HepG2 (cell line): ENCODE results near the gene GFRA4. TPM values are rescaled to one million over a fixed set of nuclear protein-coding genes. Genes with fewer than 3 reads are reported as not detected.

Experiments used
- AKAP8 ChIP-seq: sonication (generic); formaldehyde crosslinking; IDR thresholded peaks from 2 replicates; pipeline ENCODE4 v1.5.1; 2020; ENCODE audit warnings: mild to moderate bottlenecking, missing genetic modification reagents
- ARNT2 ChIP-seq: sonication (generic); formaldehyde crosslinking; IDR thresholded peaks from 2 replicates; pipeline ENCODE4 v1.8.0; 2022; ENCODE audit warnings: mild to moderate bottlenecking, low read depth, missing genetic modification reagents, moderate library complexity
- CBFB ChIP-seq: sonication (generic); formaldehyde crosslinking; IDR thresholded peaks from 2 replicates; pipeline ENCODE4 v1.4.0; 2020; ENCODE audit warnings: missing genetic modification reagents
- CBX1 ChIP-seq: IDR thresholded peaks from one replicate; pipeline ENCODE4 v1.6.1; 2016; ENCODE audit warnings: antibody characterized with exemption, low read depth
- FOSL2 ChIP-seq: sonication (generic); formaldehyde crosslinking; IDR thresholded peaks from 2 replicates; pipeline ENCODE4 v1.4.0; 2020; ENCODE audit warnings: missing genetic modification reagents
- GPBP1L1 ChIP-seq: sonication (generic); formaldehyde crosslinking; IDR thresholded peaks from 2 replicates; pipeline ENCODE4 v1.5.0; 2020; ENCODE audit warnings: mild to moderate bottlenecking, missing genetic modification reagents
- HNF1B ChIP-seq: sonication (generic); formaldehyde crosslinking; IDR thresholded peaks from 2 replicates; pipeline ENCODE4 v1.5.1; 2020; ENCODE audit warnings: mild to moderate bottlenecking, moderate library complexity, missing genetic modification reagents
- JDP2 ChIP-seq: sonication (generic); formaldehyde crosslinking; IDR thresholded peaks from 2 replicates; pipeline ENCODE4 v1.8.1; 2022; ENCODE audit warnings: missing genetic modification reagents, borderline replicate concordance
- KLF6 ChIP-seq: IDR thresholded peaks from 2 replicates; pipeline ENCODE4 v1.8.0; 2016; ENCODE audit warnings: missing biosample characterization, missing genetic modification reagents
- NCOA2 ChIP-seq: sonication (generic); formaldehyde crosslinking; IDR thresholded peaks from 2 replicates; pipeline ENCODE4 v1.8.0; 2022; ENCODE audit warnings: inconsistent platforms
- POLR2AphosphoS2 ChIP-seq: IDR thresholded peaks from 2 replicates; pipeline ENCODE4 v1.6.1; 2011; ENCODE audit warnings: low read depth, low read length, improper control_type of control experiment
- RAD21 ChIP-seq: fragments of 450-650 bp; formaldehyde crosslinking; IDR thresholded peaks from 2 replicates; pipeline ENCODE4 v1.5.0; 2020; ENCODE audit warnings: mild to moderate bottlenecking
- REPIN1 ChIP-seq: sonication (generic); formaldehyde crosslinking; IDR thresholded peaks from 2 replicates; pipeline ENCODE4 v1.8.0; 2022; ENCODE audit warnings: missing genetic modification reagents, low read depth, mild to moderate bottlenecking, borderline replicate concordance
- SIX4 ChIP-seq: sonication (generic); formaldehyde crosslinking; IDR thresholded peaks from 2 replicates; pipeline ENCODE4 v1.4.0; 2020; ENCODE audit warnings: missing genetic modification reagents
- SMC3 ChIP-seq: IDR thresholded peaks from 2 replicates; pipeline ENCODE4 v1.6.1; 2011; ENCODE audit warnings: low read length, improper control_type of control experiment
- SNAI1 ChIP-seq: sonication (generic); formaldehyde crosslinking; IDR thresholded peaks from 2 replicates; pipeline ENCODE4 v1.5.0; 2020; ENCODE audit warnings: mild to moderate bottlenecking, missing genetic modification reagents, borderline replicate concordance
- STAG1 ChIP-seq: sonication (generic); formaldehyde crosslinking; IDR thresholded peaks from 2 replicates; pipeline ENCODE4 v1.4.0; 2020; ENCODE audit warnings: missing genetic modification reagents
- ZFAT ChIP-seq: sonication (generic); formaldehyde crosslinking; conservative IDR thresholded peaks from 2 replicates; pipeline ENCODE4 v1.8.1; 2023; ENCODE audit warnings: missing genetic modification reagents, inconsistent platforms
- ZKSCAN5 ChIP-seq: sonication (generic); formaldehyde crosslinking; IDR thresholded peaks from 2 replicates; pipeline ENCODE4 v1.5.1; 2020; ENCODE audit warnings: mild to moderate bottlenecking, missing genetic modification reagents
- ZMAT3 ChIP-seq: sonication (generic); formaldehyde crosslinking; conservative IDR thresholded peaks from 2 replicates; pipeline ENCODE4 v1.7.0; 2021; ENCODE audit warnings: missing genetic modification reagents
- ZNF251 ChIP-seq: sonication (generic); formaldehyde crosslinking; IDR thresholded peaks from 2 replicates; pipeline ENCODE4 v1.9.0; 2021; ENCODE audit warnings: mild to moderate bottlenecking, missing genetic modification reagents
- ZNF431 ChIP-seq: sonication (generic); formaldehyde crosslinking; IDR thresholded peaks from 2 replicates; pipeline ENCODE4 v1.9.0; 2022; ENCODE audit warnings: missing genetic modification reagents, low read depth, mild to moderate bottlenecking, borderline replicate concordance
- ZNF510 ChIP-seq: sonication (generic); formaldehyde crosslinking; IDR thresholded peaks from 2 replicates; pipeline ENCODE4 v1.4.0; 2020; ENCODE audit warnings: low read depth, mild to moderate bottlenecking, missing genetic modification reagents
- ZNF629 ChIP-seq: sonication (generic); formaldehyde crosslinking; conservative IDR thresholded peaks from 2 replicates; pipeline ENCODE4 v1.5.0; 2020; ENCODE audit warnings: missing genetic modification reagents
- polyA plus RNA-seq, 8 experiments: library from polyadenylated mRNA; depleted of rRNA in 3 of 8; stranded (reverse) in 7 of 8; unstranded in 1 of 8; fragments of >200 nt; fragmentation: Illumina TruSeq in 4 of 8; extraction: Trizol in 4 of 8; gene quantifications; 2 replicates each; pipeline versions ENCODE4 v1.2.1 to v1.2.3, GENCODE V29; 2011 to 2016; ENCODE audit warnings: low read depth in 4 of 8, missing spikeins in 1 of 8, mixed read lengths in 1 of 8; ENCODE audit not compliant: insufficient read depth in 1 of 8
- total RNA-seq, 5 experiments: library from RNA; depleted of rRNA; stranded (reverse); fragments of >200 nt; fragmentation: Illumina TruSeq; extraction: Trizol; gene quantifications; 2 replicates each; pipeline ENCODE4 v1.2.3, GENCODE V29; 2016; ENCODE audit warnings: low read depth in 1 of 5
- TF ChIP-seq, protein P1 (sequence below): IDR thresholded peaks from 2 replicates; pipeline ENCODE4 v1.6.1; 2016; ENCODE audit warnings: mild to moderate bottlenecking
- TF ChIP-seq, protein P2 (sequence below): sonication (generic); formaldehyde crosslinking; IDR thresholded peaks from 2 replicates; pipeline ENCODE4 v1.4.0; 2020; ENCODE audit warnings: missing genetic modification reagents, borderline replicate concordance

GFRA4 gene
- total and polyA plus RNA-seq, 2 of the 13 experiments (the other 11 are each of a cell fraction or from before 2014, with no cell fraction given) = not detected

DNA sequence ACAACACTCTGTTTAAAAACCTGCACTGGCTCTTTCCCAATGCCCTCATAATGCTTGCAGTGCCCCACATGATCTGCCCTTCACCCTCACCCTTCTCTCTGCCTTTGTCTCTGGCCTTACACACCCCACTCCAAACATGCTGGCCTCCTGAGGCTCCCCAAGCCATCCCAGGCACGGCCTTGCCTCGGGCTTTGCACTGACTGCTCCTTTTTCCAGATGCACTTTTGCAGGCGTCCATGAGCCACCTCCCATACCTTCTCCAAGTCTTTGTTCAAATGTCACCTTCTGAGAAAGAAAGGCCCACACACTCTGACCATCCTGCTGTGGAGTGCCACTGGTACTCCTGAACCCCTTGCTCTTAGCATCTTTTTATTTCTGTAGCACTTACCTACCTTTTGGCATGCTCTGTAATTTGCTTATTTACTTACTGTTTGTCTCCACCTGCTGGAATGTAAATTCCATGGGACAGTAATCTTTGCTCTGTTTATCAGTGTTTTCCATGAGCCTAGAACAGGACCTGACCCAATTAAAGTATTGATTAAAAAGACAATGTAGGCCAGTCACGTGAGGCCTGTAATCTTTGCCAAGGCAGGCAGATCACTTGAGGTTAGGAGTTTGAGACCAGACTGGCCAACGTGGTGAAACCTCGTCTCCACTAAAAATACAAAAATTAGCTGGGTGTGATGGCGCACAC is 30.7 kb downstream of the GFRA4 start (continued):
- TF ChIP-seq SMC3 = 0 out of 2 replicates have a peak, but pooled peaks have one; percentile 29
- no peak for TF ChIP-seq CBX1
- TF ChIP-seq ZNF431 (CRISPR knock-in tag) = no peak
- TF ChIP-seq NCOA2 (CRISPR knock-in tag) = no peak
- no peak for TF ChIP-seq KLF6 (CRISPR knock-in tag)
- no peak for TF ChIP-seq ZNF510
- no peak for TF ChIP-seq ZFAT (CRISPR knock-in tag)
- no peak for TF ChIP-seq SIX4
- TF ChIP-seq ARNT2 = no peak
- no peak for TF ChIP-seq ZNF251 (CRISPR knock-in tag)
- no peak for TF ChIP-seq CBFB (CRISPR knock-in tag)
- TF ChIP-seq STAG1 (CRISPR knock-in tag) = peak; percentile 60
- no peak for TF ChIP-seq FOSL2 (CRISPR knock-in tag)
- TF ChIP-seq SNAI1 (CRISPR knock-in tag) = no peak
- TF ChIP-seq ZKSCAN5 (CRISPR knock-in tag) = no peak
- TF ChIP-seq REPIN1 = no peak
- no peak for TF ChIP-seq GPBP1L1 (CRISPR knock-in tag)
- peak; percentile 58; the same call in 1 of the 2 replicates for TF ChIP-seq RAD21 (CRISPR knock-in tag)
- TF ChIP-seq ZNF629 (CRISPR knock-in tag) = no peak
- TF ChIP-seq, protein P1, sequence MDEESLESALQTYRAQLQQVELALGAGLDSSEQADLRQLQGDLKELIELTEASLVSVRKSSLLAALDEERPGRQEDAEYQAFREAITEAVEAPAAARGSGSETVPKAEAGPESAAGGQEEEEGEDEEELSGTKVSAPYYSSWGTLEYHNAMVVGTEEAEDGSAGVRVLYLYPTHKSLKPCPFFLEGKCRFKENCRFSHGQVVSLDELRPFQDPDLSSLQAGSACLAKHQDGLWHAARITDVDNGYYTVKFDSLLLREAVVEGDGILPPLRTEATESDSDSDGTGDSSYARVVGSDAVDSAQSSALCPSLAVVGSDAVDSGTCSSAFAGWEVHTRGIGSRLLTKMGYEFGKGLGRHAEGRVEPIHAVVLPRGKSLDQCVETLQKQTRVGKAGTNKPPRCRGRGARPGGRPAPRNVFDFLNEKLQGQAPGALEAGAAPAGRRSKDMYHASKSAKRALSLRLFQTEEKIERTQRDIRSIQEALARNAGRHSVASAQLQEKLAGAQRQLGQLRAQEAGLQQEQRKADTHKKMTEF = no peak
- TF ChIP-seq HNF1B = peak; percentile 47; the same call in 1 of the 2 replicates
- no peak for TF ChIP-seq AKAP8 (CRISPR knock-in tag)
- TF ChIP-seq, protein P2, sequence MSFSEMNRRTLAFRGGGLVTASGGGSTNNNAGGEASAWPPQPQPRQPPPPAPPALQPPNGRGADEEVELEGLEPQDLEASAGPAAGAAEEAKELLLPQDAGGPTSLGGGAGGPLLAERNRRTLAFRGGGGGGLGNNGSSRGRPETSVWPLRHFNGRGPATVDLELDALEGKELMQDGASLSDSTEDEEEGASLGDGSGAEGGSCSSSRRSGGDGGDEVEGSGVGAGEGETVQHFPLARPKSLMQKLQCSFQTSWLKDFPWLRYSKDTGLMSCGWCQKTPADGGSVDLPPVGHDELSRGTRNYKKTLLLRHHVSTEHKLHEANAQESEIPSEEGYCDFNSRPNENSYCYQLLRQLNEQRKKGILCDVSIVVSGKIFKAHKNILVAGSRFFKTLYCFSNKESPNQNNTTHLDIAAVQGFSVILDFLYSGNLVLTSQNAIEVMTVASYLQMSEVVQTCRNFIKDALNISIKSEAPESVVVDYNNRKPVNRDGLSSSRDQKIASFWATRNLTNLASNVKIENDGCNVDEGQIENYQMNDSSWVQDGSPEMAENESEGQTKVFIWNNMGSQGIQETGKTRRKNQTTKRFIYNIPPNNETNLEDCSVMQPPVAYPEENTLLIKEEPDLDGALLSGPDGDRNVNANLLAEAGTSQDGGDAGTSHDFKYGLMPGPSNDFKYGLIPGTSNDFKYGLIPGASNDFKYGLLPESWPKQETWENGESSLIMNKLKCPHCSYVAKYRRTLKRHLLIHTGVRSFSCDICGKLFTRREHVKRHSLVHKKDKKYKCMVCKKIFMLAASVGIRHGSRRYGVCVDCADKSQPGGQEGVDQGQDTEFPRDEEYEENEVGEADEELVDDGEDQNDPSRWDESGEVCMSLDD = no peak
- no peak for TF ChIP-seq JDP2
- TF ChIP-seq POLR2AphosphoS2 = no peak
- TF ChIP-seq ZMAT3 (CRISPR knock-in tag) = no peak
